ENCODE measurements around the gene NOS1AP. TPM values are rescaled to one million over a fixed set of nuclear protein-coding genes. Genes with fewer than 3 reads are reported as not detected.

Gene NOS1AP
- total and polyA plus RNA-seq, 2 experiments from 2014 or later: 5.8 to 6.6 TPM

DNA sequence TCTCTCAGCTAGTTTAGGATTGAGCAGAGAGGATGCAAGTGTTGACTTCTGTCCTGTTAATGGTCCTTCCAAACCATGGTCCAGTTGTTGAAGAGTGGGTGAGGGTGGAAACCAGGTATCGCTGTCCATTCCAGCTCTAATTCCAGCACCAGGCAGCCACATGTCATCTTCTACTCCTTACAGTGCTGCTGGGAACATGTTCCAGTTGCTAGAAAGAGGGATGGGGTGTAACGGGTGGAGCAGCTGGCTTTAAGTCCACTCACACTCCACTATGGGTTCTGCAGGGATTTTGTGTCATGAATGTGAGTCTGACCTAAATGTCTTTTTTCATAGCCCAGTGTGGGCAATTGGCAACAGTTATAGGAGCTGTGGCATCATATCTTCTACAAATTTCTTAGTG is 25.2 kb downstream of the NOS1AP start:
- peaks cover 31% of the 10 kb centered on the region for H3K79me2 ChIP-seq (replicated peaks; ENCODE audit: insufficient read depth)
- no peaks in the 10 kb centered on the region for H3K9me2 ChIP-seq (ENCODE audit: insufficient read depth)
- no peaks in the 10 kb centered on the region for H3F3A ChIP-seq (replicated peaks; ENCODE audit: low read depth)
- H3K4me2 ChIP-seq: no peak overlapping the region
- H3K27ac ChIP-seq (ENCODE audit: low read depth): no peak overlapping the region
- Mint-ChIP-seq H3K4me1 (peaks cover 44% of the 10 kb centered on the region), H3K27ac (no peak overlapping the region), H3K36me3 (ENCODE audit: low read depth) (peaks cover 11% of the 10 kb centered on the region; the same call in 2 of the 3 replicates), H3K4me3 (no peak overlapping the region), H3K9me3 (no peaks in the 10 kb centered on the region; the same call in 2 of the 3 replicates), H3K27me3 (ENCODE audit: insufficient read depth, low read depth, poor library complexity) (peaks cover 11% of the 10 kb centered on the region)
- peaks cover 18% of the 10 kb centered on the region for H3K4me1 ChIP-seq (ENCODE audit: insufficient read depth)
- TF ChIP-seq, protein P1, sequence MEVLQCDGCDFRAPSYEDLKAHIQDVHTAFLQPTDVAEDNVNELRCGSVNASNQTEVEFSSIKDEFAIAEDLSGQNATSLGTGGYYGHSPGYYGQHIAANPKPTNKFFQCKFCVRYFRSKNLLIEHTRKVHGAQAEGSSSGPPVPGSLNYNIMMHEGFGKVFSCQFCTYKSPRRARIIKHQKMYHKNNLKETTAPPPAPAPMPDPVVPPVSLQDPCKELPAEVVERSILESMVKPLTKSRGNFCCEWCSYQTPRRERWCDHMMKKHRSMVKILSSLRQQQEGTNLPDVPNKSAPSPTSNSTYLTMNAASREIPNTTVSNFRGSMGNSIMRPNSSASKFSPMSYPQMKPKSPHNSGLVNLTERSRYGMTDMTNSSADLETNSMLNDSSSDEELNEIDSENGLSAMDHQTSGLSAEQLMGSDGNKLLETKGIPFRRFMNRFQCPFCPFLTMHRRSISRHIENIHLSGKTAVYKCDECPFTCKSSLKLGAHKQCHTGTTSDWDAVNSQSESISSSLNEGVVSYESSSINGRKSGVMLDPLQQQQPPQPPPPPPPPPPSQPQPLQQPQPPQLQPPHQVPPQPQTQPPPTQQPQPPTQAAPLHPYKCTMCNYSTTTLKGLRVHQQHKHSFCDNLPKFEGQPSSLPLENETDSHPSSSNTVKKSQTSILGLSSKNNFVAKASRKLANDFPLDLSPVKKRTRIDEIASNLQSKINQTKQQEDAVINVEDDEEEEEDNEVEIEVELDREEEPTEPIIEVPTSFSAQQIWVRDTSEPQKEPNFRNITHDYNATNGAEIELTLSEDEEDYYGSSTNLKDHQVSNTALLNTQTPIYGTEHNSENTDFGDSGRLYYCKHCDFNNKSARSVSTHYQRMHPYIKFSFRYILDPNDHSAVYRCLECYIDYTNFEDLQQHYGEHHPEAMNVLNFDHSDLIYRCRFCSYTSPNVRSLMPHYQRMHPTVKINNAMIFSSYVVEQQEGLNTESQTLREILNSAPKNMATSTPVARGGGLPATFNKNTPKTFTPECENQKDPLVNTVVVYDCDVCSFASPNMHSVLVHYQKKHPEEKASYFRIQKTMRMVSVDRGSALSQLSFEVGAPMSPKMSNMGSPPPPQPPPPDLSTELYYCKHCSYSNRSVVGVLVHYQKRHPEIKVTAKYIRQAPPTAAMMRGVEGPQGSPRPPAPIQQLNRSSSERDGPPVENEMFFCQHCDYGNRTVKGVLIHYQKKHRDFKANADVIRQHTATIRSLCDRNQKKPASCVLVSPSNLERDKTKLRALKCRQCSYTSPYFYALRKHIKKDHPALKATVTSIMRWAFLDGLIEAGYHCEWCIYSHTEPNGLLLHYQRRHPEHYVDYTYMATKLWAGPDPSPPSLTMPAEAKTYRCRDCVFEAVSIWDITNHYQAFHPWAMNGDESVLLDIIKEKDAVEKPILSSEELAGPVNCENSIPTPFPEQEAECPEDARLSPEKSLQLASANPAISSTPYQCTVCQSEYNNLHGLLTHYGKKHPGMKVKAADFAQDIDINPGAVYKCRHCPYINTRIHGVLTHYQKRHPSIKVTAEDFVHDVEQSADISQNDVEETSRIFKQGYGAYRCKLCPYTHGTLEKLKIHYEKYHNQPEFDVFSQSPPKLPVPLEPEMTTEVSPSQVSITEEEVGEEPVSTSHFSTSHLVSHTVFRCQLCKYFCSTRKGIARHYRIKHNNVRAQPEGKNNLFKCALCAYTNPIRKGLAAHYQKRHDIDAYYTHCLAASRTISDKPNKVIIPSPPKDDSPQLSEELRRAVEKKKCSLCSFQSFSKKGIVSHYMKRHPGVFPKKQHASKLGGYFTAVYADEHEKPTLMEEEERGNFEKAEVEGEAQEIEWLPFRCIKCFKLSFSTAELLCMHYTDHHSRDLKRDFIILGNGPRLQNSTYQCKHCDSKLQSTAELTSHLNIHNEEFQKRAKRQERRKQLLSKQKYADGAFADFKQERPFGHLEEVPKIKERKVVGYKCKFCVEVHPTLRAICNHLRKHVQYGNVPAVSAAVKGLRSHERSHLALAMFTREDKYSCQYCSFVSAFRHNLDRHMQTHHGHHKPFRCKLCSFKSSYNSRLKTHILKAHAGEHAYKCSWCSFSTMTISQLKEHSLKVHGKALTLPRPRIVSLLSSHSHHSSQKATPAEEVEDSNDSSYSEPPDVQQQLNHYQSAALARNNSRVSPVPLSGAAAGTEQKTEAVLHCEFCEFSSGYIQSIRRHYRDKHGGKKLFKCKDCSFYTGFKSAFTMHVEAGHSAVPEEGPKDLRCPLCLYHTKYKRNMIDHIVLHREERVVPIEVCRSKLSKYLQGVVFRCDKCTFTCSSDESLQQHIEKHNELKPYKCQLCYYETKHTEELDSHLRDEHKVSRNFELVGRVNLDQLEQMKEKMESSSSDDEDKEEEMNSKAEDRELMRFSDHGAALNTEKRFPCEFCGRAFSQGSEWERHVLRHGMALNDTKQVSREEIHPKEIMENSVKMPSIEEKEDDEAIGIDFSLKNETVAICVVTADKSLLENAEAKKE (CRISPR knock-in tag; IDR thresholded peaks at IDR 0.05): no peak
- TF ChIP-seq CREB1 (CRISPR knock-in tag; IDR thresholded peaks at IDR 0.05; ENCODE audit: low read depth) (no peak), ZNF114 (CRISPR knock-in tag; IDR thresholded peaks at IDR 0.05) (no peak), STAT1 (IDR thresholded peaks at IDR 0.05; ENCODE audit: unreplicated experiment) (no peak), EZH2phosphoT487 (IDR thresholded peaks at IDR 0.05; ENCODE audit: unreplicated experiment) (no peak), JUNB (IDR thresholded peaks at IDR 0.05; ENCODE audit: unreplicated experiment) (no peak), POLR2AphosphoS5 (IDR thresholded peaks at IDR 0.05; ENCODE audit: low read depth) (no peak), ZNF331 (CRISPR knock-in tag; IDR thresholded peaks at IDR 0.05; ENCODE audit: low read depth) (no peak)
- TF ChIP-seq, protein P2, sequence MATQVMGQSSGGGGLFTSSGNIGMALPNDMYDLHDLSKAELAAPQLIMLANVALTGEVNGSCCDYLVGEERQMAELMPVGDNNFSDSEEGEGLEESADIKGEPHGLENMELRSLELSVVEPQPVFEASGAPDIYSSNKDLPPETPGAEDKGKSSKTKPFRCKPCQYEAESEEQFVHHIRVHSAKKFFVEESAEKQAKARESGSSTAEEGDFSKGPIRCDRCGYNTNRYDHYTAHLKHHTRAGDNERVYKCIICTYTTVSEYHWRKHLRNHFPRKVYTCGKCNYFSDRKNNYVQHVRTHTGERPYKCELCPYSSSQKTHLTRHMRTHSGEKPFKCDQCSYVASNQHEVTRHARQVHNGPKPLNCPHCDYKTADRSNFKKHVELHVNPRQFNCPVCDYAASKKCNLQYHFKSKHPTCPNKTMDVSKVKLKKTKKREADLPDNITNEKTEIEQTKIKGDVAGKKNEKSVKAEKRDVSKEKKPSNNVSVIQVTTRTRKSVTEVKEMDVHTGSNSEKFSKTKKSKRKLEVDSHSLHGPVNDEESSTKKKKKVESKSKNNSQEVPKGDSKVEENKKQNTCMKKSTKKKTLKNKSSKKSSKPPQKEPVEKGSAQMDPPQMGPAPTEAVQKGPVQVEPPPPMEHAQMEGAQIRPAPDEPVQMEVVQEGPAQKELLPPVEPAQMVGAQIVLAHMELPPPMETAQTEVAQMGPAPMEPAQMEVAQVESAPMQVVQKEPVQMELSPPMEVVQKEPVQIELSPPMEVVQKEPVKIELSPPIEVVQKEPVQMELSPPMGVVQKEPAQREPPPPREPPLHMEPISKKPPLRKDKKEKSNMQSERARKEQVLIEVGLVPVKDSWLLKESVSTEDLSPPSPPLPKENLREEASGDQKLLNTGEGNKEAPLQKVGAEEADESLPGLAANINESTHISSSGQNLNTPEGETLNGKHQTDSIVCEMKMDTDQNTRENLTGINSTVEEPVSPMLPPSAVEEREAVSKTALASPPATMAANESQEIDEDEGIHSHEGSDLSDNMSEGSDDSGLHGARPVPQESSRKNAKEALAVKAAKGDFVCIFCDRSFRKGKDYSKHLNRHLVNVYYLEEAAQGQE (IDR thresholded peaks at IDR 0.05; ENCODE audit: unreplicated experiment): no peak
- TF ChIP-seq, protein P3, sequence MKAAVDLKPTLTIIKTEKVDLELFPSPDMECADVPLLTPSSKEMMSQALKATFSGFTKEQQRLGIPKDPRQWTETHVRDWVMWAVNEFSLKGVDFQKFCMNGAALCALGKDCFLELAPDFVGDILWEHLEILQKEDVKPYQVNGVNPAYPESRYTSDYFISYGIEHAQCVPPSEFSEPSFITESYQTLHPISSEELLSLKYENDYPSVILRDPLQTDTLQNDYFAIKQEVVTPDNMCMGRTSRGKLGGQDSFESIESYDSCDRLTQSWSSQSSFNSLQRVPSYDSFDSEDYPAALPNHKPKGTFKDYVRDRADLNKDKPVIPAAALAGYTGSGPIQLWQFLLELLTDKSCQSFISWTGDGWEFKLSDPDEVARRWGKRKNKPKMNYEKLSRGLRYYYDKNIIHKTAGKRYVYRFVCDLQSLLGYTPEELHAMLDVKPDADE (IDR thresholded peaks at IDR 0.05): no peak
- H3K4me3 ChIP-seq: no peak overlapping the region
- H2AFZ ChIP-seq: no peak overlapping the region
- peaks cover 37% of the 10 kb centered on the region for H3K27me3 ChIP-seq (ENCODE audit: insufficient read depth)
- DNase-seq (ENCODE audit: low spot score) (no peak), ATAC-seq (no peak)
- no peaks in the 10 kb centered on the region for H3K36me3 ChIP-seq (ENCODE audit: insufficient read depth)
- H4K20me1 ChIP-seq (replicated peaks; ENCODE audit: insufficient read depth): no peaks in the 10 kb centered on the region; the same call in 1 of the 2 replicates
